Sigmoid colon (tissue), 4 donors: Measurements from ENCODE around the gene KCTD12.

ENCODE experiments used
- EP300 ChIP-seq, 4 donors: sonication (generic); formaldehyde crosslinking; IDR thresholded peaks; one replicate each; pipeline ENCODE4 v1.6.1; 2017; ENCODE audit warnings: antibody characterized with exemption in 4 of 4
- POLR2A ChIP-seq, 2 donors: fragments of 450-650 bp; IDR thresholded peaks; one replicate each; pipeline ENCODE4 v1.6.1; 2016; ENCODE audit warnings: antibody characterized with exemption in 2 of 2, mild to moderate bottlenecking in 2 of 2, moderate library complexity in 2 of 2
- POLR2AphosphoS5 ChIP-seq, 4 donors: sonication (generic); formaldehyde crosslinking; IDR thresholded peaks; one replicate each; pipeline ENCODE4 v1.6.1; 2017; ENCODE audit warnings: antibody characterized with exemption in 4 of 4
- TF ChIP-seq, protein P1 (sequence below), 4 experiments: fragments of 450-650 bp in 3 of 4; fragments of 200-600 bp in 1 of 4; IDR thresholded peaks; one replicate each; pipeline ENCODE4 v1.5.1; 2016 to 2019; ENCODE audit warnings: antibody characterized with exemption in 4 of 4, mild to moderate bottlenecking in 3 of 4, moderate library complexity in 2 of 4

DNA sequence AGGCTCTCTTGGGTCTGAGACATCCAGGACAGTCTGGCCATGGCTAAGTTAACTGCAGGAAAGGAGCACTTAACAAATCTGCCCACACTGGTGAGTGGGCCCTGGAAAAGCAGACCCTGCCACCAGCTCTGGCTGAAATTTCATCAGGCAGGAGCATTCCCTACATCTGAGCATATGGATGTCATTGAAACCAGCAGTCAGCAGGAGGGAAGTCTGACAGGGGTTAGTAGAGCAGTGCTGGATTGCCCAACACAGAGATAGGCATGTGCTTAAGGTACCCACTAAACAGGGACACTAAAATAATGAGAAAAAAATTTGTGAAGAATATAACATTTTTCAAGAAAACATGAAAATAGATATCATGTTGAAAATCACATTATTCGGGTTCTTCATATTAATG is 48.5 kb upstream of the KCTD12 start:
- TF ChIP-seq, protein P1, sequence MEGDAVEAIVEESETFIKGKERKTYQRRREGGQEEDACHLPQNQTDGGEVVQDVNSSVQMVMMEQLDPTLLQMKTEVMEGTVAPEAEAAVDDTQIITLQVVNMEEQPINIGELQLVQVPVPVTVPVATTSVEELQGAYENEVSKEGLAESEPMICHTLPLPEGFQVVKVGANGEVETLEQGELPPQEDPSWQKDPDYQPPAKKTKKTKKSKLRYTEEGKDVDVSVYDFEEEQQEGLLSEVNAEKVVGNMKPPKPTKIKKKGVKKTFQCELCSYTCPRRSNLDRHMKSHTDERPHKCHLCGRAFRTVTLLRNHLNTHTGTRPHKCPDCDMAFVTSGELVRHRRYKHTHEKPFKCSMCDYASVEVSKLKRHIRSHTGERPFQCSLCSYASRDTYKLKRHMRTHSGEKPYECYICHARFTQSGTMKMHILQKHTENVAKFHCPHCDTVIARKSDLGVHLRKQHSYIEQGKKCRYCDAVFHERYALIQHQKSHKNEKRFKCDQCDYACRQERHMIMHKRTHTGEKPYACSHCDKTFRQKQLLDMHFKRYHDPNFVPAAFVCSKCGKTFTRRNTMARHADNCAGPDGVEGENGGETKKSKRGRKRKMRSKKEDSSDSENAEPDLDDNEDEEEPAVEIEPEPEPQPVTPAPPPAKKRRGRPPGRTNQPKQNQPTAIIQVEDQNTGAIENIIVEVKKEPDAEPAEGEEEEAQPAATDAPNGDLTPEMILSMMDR (IDR thresholded peaks at IDR 0.05): no peak
- TF ChIP-seq POLR2A (IDR thresholded peaks at IDR 0.05) (no peak), POLR2AphosphoS5 (IDR thresholded peaks at IDR 0.05) (no peak), EP300 (IDR thresholded peaks at IDR 0.05) (no peak)
